ENCODE results near the gene MFSD1.

Gene MFSD1

GRCh38 chr3:158801696-158802408 is at the start of gene MFSD1:
TSS of gene MFSD1 (plus strand) at chr3:158802054. CDS start at chr3:158802153, 99 bp downstream.
- in situ Hi-C loops (cut with HindIII; ENCODE audit: low pct_ligation_motif_present, low pct_unique_long_range_greater_than_20kb, low sequenced_read_pairs), result no loop called here
- DNase-seq, result peak; percentile 84

GRCh38 chr3:158753854-158754253 is 48.0 kb upstream of the MFSD1 start:
- in situ Hi-C loops (cut with HindIII; ENCODE audit: low pct_ligation_motif_present, low pct_unique_long_range_greater_than_20kb, low sequenced_read_pairs), result no loop called here
- no peak for DNase-seq

- in situ Hi-C loops (cut with HindIII; ENCODE audit: low pct_ligation_motif_present, low pct_unique_long_range_greater_than_20kb, low sequenced_read_pairs), result no loop called here
- DNase-seq, result no peak
These were observed 46.4 kb upstream of the MFSD1 start for GRCh38 chr3:158755421-158755820.

- in situ Hi-C loops (cut with HindIII; ENCODE audit: low pct_ligation_motif_present, low pct_unique_long_range_greater_than_20kb, low sequenced_read_pairs), result no loop called here
These were observed 40.5 kb upstream of the MFSD1 start for GRCh38 chr3:158761350-158761749.

GRCh38 chr3:158762701-158763100 is 39.2 kb upstream of the MFSD1 start:
- DNase-seq, result no peak
- in situ Hi-C loops (cut with HindIII; ENCODE audit: low pct_ligation_motif_present, low pct_unique_long_range_greater_than_20kb, low sequenced_read_pairs), result no loop called here

More at GRCh38 chr3:158761350-158761749, 40.5 kb upstream of the MFSD1 start:
- DNase-seq, result no peak

- in situ Hi-C loops (cut with HindIII; ENCODE audit: low pct_ligation_motif_present, low pct_unique_long_range_greater_than_20kb, low sequenced_read_pairs), result no loop called here
- DNase-seq, result no peak
These were observed 38.4 kb upstream of the MFSD1 start for GRCh38 chr3:158763421-158763820.

- no peak for DNase-seq
- in situ Hi-C loops (cut with HindIII; ENCODE audit: low pct_ligation_motif_present, low pct_unique_long_range_greater_than_20kb, low sequenced_read_pairs), result no loop called here
These were observed 36.2 kb upstream of the MFSD1 start for GRCh38 chr3:158765518-158766205.

GRCh38 chr3:158766364-158766763 is 35.5 kb upstream of the MFSD1 start:
- in situ Hi-C loops (cut with HindIII; ENCODE audit: low pct_ligation_motif_present, low pct_unique_long_range_greater_than_20kb, low sequenced_read_pairs), result no loop called here
- DNase-seq, result no peak

GRCh38 chr3:158768361-158768787 is 33.5 kb upstream of the MFSD1 start:
- peak; percentile 18 for DNase-seq
- in situ Hi-C loops (cut with HindIII; ENCODE audit: low pct_ligation_motif_present, low pct_unique_long_range_greater_than_20kb, low sequenced_read_pairs), result no loop called here

- in situ Hi-C loops (cut with HindIII; ENCODE audit: low pct_ligation_motif_present, low pct_unique_long_range_greater_than_20kb, low sequenced_read_pairs), result no loop called here
- peak; percentile 35 for DNase-seq
These were observed 32.8 kb upstream of the MFSD1 start for GRCh38 chr3:158768881-158769543.

- in situ Hi-C loops (cut with HindIII; ENCODE audit: low pct_ligation_motif_present, low pct_unique_long_range_greater_than_20kb, low sequenced_read_pairs), result no loop called here
- DNase-seq, result no peak
These were observed 32.3 kb upstream of the MFSD1 start for GRCh38 chr3:158769549-158769948.

GRCh38 chr3:158769952-158770740 is 31.7 kb upstream of the MFSD1 start:
- in situ Hi-C loops (cut with HindIII; ENCODE audit: low pct_ligation_motif_present, low pct_unique_long_range_greater_than_20kb, low sequenced_read_pairs), result no loop called here

GRCh38 chr3:158770741-158771350 is 31.0 kb upstream of the MFSD1 start:
- in situ Hi-C loops (cut with HindIII; ENCODE audit: low pct_ligation_motif_present, low pct_unique_long_range_greater_than_20kb, low sequenced_read_pairs), result no loop called here
- DNase-seq, result no peak

More at GRCh38 chr3:158769952-158770740, 31.7 kb upstream of the MFSD1 start:
- DNase-seq, result no peak

GRCh38 chr3:158771577-158771976 is 30.3 kb upstream of the MFSD1 start:
- in situ Hi-C loops (cut with HindIII; ENCODE audit: low pct_ligation_motif_present, low pct_unique_long_range_greater_than_20kb, low sequenced_read_pairs), result no loop called here

GRCh38 chr3:158771982-158772381 is 29.9 kb upstream of the MFSD1 start:
- DNase-seq, result no peak
- in situ Hi-C loops (cut with HindIII; ENCODE audit: low pct_ligation_motif_present, low pct_unique_long_range_greater_than_20kb, low sequenced_read_pairs), result no loop called here

More at GRCh38 chr3:158771577-158771976, 30.3 kb upstream of the MFSD1 start:
- DNase-seq, result no peak

GRCh38 chr3:158773166-158773565 is 28.7 kb upstream of the MFSD1 start:
- DNase-seq, result no peak
- in situ Hi-C loops (cut with HindIII; ENCODE audit: low pct_ligation_motif_present, low pct_unique_long_range_greater_than_20kb, low sequenced_read_pairs), result no loop called here

GRCh38 chr3:158773845-158774830 is 27.7 kb upstream of the MFSD1 start:
- in situ Hi-C loops (cut with HindIII; ENCODE audit: low pct_ligation_motif_present, low pct_unique_long_range_greater_than_20kb, low sequenced_read_pairs), result no loop called here
- no peak for DNase-seq
